Right lobe of liver (tissue), 4 donors: Measurements from ENCODE around the gene PTCD3.

ENCODE experiments used
- POLR2A ChIP-seq: fragments of 450-650 bp; IDR thresholded peaks from one replicate; pipeline ENCODE4 v1.6.1; 2017; ENCODE audit warnings: antibody characterized with exemption, mild to moderate bottlenecking
- TF ChIP-seq, protein P1 (sequence below), 4 donors: fragments of 200-600 bp in 3 of 4; fragments of 450-650 bp in 1 of 4; IDR thresholded peaks; one replicate each; pipeline versions ENCODE4 v1.5.1 to v1.8.0; 2016 to 2022; ENCODE audit warnings: antibody characterized with exemption in 4 of 4, mild to moderate bottlenecking in 2 of 4
- donor health status: DM: no; HTN: no; CAD: no.
- donor health status: DM: no; HTN: no; CAD: no.
- donor health status: DM: no; HTN: yes; CAD: no.

DNA sequence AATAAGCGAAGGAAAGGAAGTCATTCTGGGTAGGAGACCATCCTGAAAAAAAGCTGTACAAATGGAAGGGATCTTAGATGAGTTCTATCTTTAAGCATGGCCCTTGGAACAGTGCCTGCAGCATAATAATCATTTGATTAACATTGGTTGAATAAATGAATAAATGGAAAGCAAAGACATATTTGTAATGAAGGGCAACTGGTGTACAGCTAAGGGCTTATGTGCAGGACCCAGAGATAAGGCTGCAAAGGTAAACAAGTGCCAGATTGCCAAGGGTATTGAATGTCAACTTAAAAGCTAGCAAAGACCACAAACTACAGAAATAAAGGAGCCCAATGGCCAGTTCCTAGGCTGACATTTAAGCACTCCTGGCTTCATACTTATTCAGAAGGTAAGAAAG lies 69.8 kb downstream of the PTCD3 start:
- TF ChIP-seq, protein P1, sequence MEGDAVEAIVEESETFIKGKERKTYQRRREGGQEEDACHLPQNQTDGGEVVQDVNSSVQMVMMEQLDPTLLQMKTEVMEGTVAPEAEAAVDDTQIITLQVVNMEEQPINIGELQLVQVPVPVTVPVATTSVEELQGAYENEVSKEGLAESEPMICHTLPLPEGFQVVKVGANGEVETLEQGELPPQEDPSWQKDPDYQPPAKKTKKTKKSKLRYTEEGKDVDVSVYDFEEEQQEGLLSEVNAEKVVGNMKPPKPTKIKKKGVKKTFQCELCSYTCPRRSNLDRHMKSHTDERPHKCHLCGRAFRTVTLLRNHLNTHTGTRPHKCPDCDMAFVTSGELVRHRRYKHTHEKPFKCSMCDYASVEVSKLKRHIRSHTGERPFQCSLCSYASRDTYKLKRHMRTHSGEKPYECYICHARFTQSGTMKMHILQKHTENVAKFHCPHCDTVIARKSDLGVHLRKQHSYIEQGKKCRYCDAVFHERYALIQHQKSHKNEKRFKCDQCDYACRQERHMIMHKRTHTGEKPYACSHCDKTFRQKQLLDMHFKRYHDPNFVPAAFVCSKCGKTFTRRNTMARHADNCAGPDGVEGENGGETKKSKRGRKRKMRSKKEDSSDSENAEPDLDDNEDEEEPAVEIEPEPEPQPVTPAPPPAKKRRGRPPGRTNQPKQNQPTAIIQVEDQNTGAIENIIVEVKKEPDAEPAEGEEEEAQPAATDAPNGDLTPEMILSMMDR (IDR thresholded peaks at IDR 0.05): no peak
- TF ChIP-seq POLR2A: no peak
